GM21447 (cell line): ENCODE measurements around the gene ATP6V1B1.
"Not testable (repeated sequence)": the region's sequence is repeated elsewhere in the genome, so short reads cannot be mapped to it uniquely, and the experiment has no call there.

Experiments used
- ATAC-seq: cut with Tn5 transposase; IDR thresholded peaks from one replicate; pipeline ENCODE4 v1.9.1; 2021; ENCODE audit not compliant: unreplicated experiment

ATP6V1B1 gene

GRCh38 chr2:70987386-70987785 lies 51.7 kb downstream of the ATP6V1B1 start:
- ATAC-seq = no peak

GRCh38 chr2:70988151-70988550 lies 52.5 kb downstream of the ATP6V1B1 start:
- no peak for ATAC-seq

GRCh38 chr2:70988726-70989648 lies 53.3 kb downstream of the ATP6V1B1 start:
- no peak for ATAC-seq

- no peak for ATAC-seq
Measured at GRCh38 chr2:70990216-70990615, 54.5 kb downstream of the ATP6V1B1 start.

- ATAC-seq = no peak
Measured at GRCh38 chr2:70991142-70991541, 55.4 kb downstream of the ATP6V1B1 start.

- no peak for ATAC-seq
Measured at GRCh38 chr2:70991742-70992141, 56.0 kb downstream of the ATP6V1B1 start.

GRCh38 chr2:70992945-70993853 lies 57.5 kb downstream of the ATP6V1B1 start:
- no peak for ATAC-seq

GRCh38 chr2:70994009-70994698 lies 58.5 kb downstream of the ATP6V1B1 start:
- peak; percentile 35 for ATAC-seq

- ATAC-seq = peak; percentile 91
Measured at GRCh38 chr2:70994699-70995425, 59.2 kb downstream of the ATP6V1B1 start, which contains the start of gene TEX261. TEX261 (minus strand) TSS chr2:70994873; CDS start chr2:70994757, 116 bp downstream.

GRCh38 chr2:70995426-70995729 lies 59.7 kb downstream of the ATP6V1B1 start:
- peak; percentile 47 for ATAC-seq

GRCh38 chr2:70998885-70999284 lies 63.2 kb downstream of the ATP6V1B1 start:
- ATAC-seq = not testable (repeated sequence)

GRCh38 chr2:70999362-70999761 lies 63.7 kb downstream of the ATP6V1B1 start:
- no peak for ATAC-seq

- ATAC-seq = not testable (repeated sequence)
Measured at GRCh38 chr2:70999931-71000330, 64.2 kb downstream of the ATP6V1B1 start.

GRCh38 chr2:71000780-71001591 lies 65.3 kb downstream of the ATP6V1B1 start:
- peak; percentile 99 for ATAC-seq

- ATAC-seq = no peak
Measured at GRCh38 chr2:71001592-71001927, 65.9 kb downstream of the ATP6V1B1 start.

GRCh38 chr2:71001981-71002570 lies 66.4 kb downstream of the ATP6V1B1 start:
- no peak for ATAC-seq

- no peak for ATAC-seq
Measured at GRCh38 chr2:71003396-71003795, 67.7 kb downstream of the ATP6V1B1 start.

- ATAC-seq = no peak
Measured at GRCh38 chr2:71003966-71004755, 68.5 kb downstream of the ATP6V1B1 start.

- ATAC-seq = no peak
Measured at GRCh38 chr2:71004857-71005256, 69.2 kb downstream of the ATP6V1B1 start.
